NT2/D1 (cell line): ENCODE measurements around the gene METRN.

Experiments used
- SUZ12 ChIP-seq: IDR thresholded peaks from 2 replicates; pipeline ENCODE4 v1.6.1; 2011; ENCODE audit not compliant: insufficient read length, insufficient read depth; ENCODE audit errors: extremely low read depth
- YY1 ChIP-seq: IDR thresholded peaks from 2 replicates; pipeline ENCODE4 v1.6.1; 2011; ENCODE audit not compliant: insufficient read length, insufficient read depth
- ZNF274 ChIP-seq: IDR thresholded peaks from 2 replicates; pipeline ENCODE4 v1.6.1; 2011; ENCODE audit warnings: mild to moderate bottlenecking, low read depth, low read length

- TF ChIP-seq ZNF274 (no peak), YY1 (no peak), SUZ12 (no peak)
Observed at GRCh38 chr16:762595-763268, 47.8 kb downstream of the METRN start.
